ENCODE data around the gene CDKN2B-AS1. TPM values are rescaled to one million over a fixed set of nuclear protein-coding genes. Genes with fewer than 3 reads are reported as not detected.

CDKN2B-AS1 gene
- total and polyA plus RNA-seq, 7 donors, result 0.49 to 264 (median 2.0) TPM

DNA sequence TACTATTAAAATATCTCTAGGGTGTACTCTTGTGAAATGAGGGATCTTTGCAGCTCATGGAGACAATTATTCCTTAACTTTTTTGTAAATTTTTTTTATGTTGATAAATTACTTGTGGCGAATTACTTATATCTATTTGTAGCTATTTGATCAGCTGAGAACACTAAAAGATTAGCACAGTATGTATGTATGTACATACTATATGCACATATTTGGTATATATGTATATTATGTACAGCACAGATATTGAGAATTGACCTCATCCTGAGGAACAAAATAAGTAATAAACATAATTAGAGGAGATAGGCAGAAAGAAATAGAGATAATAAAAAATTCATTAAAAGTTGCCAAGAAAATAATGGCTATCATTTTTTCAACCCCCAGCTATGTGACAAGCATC is 12.2 kb upstream of the CDKN2B-AS1 start:
- TF ChIP-seq POLR2A (IDR thresholded peaks at IDR 0.05) (no peak), POLR2AphosphoS5 (IDR thresholded peaks at IDR 0.05) (no peak), EP300 (IDR thresholded peaks at IDR 0.05) (no peak)
- TF ChIP-seq, protein P1, sequence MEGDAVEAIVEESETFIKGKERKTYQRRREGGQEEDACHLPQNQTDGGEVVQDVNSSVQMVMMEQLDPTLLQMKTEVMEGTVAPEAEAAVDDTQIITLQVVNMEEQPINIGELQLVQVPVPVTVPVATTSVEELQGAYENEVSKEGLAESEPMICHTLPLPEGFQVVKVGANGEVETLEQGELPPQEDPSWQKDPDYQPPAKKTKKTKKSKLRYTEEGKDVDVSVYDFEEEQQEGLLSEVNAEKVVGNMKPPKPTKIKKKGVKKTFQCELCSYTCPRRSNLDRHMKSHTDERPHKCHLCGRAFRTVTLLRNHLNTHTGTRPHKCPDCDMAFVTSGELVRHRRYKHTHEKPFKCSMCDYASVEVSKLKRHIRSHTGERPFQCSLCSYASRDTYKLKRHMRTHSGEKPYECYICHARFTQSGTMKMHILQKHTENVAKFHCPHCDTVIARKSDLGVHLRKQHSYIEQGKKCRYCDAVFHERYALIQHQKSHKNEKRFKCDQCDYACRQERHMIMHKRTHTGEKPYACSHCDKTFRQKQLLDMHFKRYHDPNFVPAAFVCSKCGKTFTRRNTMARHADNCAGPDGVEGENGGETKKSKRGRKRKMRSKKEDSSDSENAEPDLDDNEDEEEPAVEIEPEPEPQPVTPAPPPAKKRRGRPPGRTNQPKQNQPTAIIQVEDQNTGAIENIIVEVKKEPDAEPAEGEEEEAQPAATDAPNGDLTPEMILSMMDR (IDR thresholded peaks at IDR 0.05), result no peak
- H3K27me3 ChIP-seq, result peaks cover 13 to 97% (median 66%) of the 10 kb centered on the region in 3 donors
- H3K36me3 ChIP-seq, result no peaks in the 10 kb centered on the region
- peaks cover 0 to 4% (median 0%) of the 10 kb centered on the region in 4 donors for H3K9me3 ChIP-seq
- 37 to 59% methylated on average over 1 of the region's 1 CpG for WGBS, 2 donors
- H3K4me3 ChIP-seq, result no peak overlapping the region
- H3K4me1 ChIP-seq, result no peaks in the 10 kb centered on the region
- DNase-seq, result no peak
- H3K27ac ChIP-seq, result no peak overlapping the region
- intact Hi-C loops (cut with DNase I), result no loop called here

DNA sequence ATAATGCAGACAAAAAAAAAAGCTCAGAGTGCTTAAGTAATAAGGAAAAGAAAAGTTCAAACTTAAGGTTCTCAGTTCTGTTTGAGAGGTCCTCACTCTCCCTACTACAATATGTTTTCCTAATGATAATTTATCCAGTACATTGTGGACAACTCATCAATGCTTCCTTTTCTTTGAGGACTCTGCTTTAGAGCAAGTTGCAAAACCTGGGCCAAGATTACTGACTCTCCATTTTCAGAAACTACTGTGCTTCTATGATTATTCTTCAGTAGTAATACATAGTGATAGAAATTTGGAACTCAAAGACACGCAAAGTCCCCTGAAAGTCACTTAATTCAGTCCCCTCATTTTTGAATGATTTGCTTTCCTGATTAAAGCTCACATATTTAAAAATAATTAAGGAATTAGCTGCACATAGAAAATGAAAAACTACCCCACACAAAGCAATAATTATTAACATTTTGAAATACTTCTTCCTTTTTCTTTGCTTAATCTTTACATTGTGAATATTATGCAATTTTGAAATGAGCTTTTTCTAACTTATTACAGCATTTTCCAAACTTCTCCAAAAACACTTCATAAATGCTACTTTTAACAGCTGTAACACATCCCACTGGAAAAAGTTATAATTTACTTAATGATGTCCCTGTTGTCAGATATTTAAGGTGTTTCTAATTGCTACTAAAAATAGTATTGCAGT is 11.6 kb upstream of the CDKN2B-AS1 start:
- Histone ChIP-seq H3K4me3 (no peak overlapping the region), H3K4me1 (no peaks in the 10 kb centered on the region), H3K9me3 (peaks cover 0 to 4% (median 0%) of the 10 kb centered on the region in 4 donors), H3K27me3 (peaks cover 9 to 97% (median 67%) of the 10 kb centered on the region in 3 donors), H3K36me3 (no peaks in the 10 kb centered on the region), H3K27ac (no peak overlapping the region)
- no peak for DNase-seq
- 62 to 77% methylated on average over 1 of the region's 1 CpG for WGBS, 2 donors
- TF ChIP-seq POLR2A (IDR thresholded peaks at IDR 0.05) (no peak), EP300 (IDR thresholded peaks at IDR 0.05) (no peak), POLR2AphosphoS5 (IDR thresholded peaks at IDR 0.05) (no peak)
- TF ChIP-seq, protein P1 (IDR thresholded peaks at IDR 0.05), result no peak
- intact Hi-C loops (cut with DNase I), result no loop called here

DNA sequence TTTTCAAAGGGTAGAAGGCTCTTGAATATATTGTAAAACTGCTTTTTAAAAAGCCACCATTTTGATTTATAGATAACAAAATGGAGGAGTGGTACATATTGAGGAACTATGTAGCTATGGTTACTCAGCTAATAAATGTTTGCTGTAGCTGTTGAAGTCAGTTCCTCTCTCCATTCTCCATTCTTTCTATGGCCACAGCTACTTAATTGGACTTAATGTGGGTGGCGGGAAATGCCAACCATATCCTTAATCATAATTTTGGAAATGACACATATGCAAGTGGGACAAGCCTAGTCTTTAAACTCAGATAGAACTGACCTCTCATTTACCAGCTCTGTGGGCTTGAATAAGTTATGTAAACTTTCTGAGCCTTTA is 11.0 kb upstream of the CDKN2B-AS1 start:
- Histone ChIP-seq H3K9me3 (peaks cover 0 to 4% (median 0%) of the 10 kb centered on the region in 4 donors), H3K27ac (no peak overlapping the region), H3K4me1 (no peaks in the 10 kb centered on the region), H3K27me3 (peaks cover 9 to 97% (median 70%) of the 10 kb centered on the region in 3 donors), H3K36me3 (no peaks in the 10 kb centered on the region), H3K4me3 (no peak overlapping the region)
- no peak for DNase-seq
- 52 to 73% methylated on average over 1 of the region's 1 CpG for WGBS, 2 donors
- no peak for TF ChIP-seq POLR2A (IDR thresholded peaks at IDR 0.05)
- no peak for TF ChIP-seq EP300 (IDR thresholded peaks at IDR 0.05)
- no peak for TF ChIP-seq POLR2AphosphoS5 (IDR thresholded peaks at IDR 0.05)
- TF ChIP-seq, protein P1 (IDR thresholded peaks at IDR 0.05), result no peak
- intact Hi-C loops (cut with DNase I), result no loop called here

DNA sequence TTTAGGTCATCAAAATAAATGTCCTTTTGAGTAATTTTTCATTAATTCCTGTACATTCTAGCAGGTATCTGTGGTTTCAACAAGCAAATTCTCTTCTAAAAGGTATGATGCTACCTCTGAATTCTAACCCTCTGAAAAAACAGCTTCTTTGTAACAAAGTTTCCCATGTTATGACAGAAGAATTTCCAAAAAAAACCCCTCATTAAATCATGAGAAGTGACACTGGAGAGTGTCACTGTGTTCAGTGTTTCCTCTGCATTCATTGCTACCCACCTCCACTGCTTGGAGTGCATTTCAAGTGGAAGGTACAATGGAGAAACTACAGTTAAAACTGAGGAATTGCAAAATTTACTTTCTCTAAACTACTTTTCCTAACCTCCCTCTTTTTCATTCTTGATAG is 10.5 kb upstream of the CDKN2B-AS1 start:
- Histone ChIP-seq H3K4me1 (no peaks in the 10 kb centered on the region), H3K36me3 (no peaks in the 10 kb centered on the region), H3K27me3 (peaks cover 9 to 97% (median 70%) of the 10 kb centered on the region in 3 donors), H3K27ac (no peak overlapping the region), H3K4me3 (no peak overlapping the region), H3K9me3 (peaks cover 0 to 4% (median 0%) of the 10 kb centered on the region in 4 donors)
- intact Hi-C loops (cut with DNase I), result no loop called here
- DNase-seq, result no peak
- TF ChIP-seq, protein P1 (IDR thresholded peaks at IDR 0.05), result no peak
- TF ChIP-seq EP300 (IDR thresholded peaks at IDR 0.05) (no peak), POLR2A (IDR thresholded peaks at IDR 0.05) (no peak), POLR2AphosphoS5 (IDR thresholded peaks at IDR 0.05) (no peak)

Measured in sigmoid colon (tissue), 7 donors.